ENCODE results near the gene TMEM154. TPM values are rescaled to one million over a fixed set of nuclear protein-coding genes. Genes with fewer than 3 reads are reported as not detected.

Gene TMEM154
- total RNA-seq, 4 donors from 2014 or later: 81.9 to 164 (median 132) TPM

DNA sequence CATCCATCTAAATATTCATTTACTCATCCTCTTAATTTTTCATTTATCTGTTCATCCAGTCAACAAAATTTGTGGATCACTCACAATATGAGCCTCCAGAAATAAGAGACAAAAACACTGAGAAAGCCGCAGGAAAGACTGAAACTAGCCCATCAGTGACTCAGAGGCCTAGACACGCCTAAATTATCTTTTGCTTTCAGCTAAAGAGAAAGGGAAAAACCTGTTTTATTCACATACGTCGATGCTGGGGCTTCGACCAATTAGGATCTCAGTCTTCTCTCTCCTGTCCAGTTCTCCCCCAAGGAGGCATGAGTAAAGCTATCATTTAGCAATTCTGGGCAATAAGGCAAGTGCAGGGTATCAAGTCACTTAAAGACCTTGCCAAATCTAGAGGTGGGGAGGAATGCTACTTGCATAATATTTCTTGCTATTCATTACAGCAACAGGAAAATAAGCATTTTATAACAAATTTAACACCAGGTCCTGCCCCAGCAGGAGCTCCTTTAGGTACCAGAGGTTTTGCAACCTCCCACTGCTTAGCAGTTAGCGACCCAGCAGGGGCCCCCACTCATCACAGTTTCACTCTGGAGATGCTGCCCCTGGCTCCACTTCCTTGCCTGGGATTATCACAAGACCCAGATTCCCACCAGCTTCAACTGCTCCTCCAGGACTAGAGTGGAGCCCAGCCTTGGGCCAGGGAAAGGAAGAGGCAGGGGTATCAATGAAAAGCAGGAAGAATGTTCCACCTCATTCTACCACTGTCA, 30.1 kb upstream of the TMEM154 start:
- Histone ChIP-seq H3K36me3 (no peaks in the 10 kb centered on the region), H3K9me3 (no peaks in the 10 kb centered on the region), H3K27ac (peak overlapping the region; percentile 63), H3K27me3 (no peaks in the 10 kb centered on the region), H3K4me1 (peaks cover 4% of the 10 kb centered on the region), H3K4me3 (no peak overlapping the region)
- no peak for DNase-seq (ENCODE audit: low spot score in 2 of 2)
- no peak for TF ChIP-seq EP300 (IDR thresholded peaks at IDR 0.05)
- no peak for TF ChIP-seq POLR2AphosphoS5 (IDR thresholded peaks at IDR 0.05)
- TF ChIP-seq, protein P1, sequence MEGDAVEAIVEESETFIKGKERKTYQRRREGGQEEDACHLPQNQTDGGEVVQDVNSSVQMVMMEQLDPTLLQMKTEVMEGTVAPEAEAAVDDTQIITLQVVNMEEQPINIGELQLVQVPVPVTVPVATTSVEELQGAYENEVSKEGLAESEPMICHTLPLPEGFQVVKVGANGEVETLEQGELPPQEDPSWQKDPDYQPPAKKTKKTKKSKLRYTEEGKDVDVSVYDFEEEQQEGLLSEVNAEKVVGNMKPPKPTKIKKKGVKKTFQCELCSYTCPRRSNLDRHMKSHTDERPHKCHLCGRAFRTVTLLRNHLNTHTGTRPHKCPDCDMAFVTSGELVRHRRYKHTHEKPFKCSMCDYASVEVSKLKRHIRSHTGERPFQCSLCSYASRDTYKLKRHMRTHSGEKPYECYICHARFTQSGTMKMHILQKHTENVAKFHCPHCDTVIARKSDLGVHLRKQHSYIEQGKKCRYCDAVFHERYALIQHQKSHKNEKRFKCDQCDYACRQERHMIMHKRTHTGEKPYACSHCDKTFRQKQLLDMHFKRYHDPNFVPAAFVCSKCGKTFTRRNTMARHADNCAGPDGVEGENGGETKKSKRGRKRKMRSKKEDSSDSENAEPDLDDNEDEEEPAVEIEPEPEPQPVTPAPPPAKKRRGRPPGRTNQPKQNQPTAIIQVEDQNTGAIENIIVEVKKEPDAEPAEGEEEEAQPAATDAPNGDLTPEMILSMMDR (IDR thresholded peaks at IDR 0.05): no peak
- no peak for TF ChIP-seq POLR2A (IDR thresholded peaks at IDR 0.05)
- WGBS: 58% methylated on average over 6 of the region's 6 CpGs

DNA sequence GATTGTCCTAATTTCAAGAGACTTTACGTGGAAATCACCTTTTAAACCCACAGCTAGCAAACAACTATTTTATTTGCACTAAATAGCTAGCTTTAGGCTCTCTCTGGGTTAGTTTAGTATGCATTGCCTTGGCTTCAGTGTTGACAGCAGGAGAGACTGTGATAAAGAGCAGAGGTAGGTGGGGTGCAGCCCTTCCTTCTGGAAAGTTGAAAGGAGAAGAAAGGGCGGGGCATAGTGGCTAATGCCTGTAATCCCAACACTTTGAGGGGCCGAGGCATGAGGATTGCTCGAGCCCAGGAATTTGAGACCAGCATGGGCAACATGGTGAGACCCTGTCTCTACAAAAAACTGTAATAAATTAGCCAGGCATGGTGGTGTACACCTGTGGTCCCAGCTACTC, 29.0 kb upstream of the TMEM154 start:
- H3K9me3 ChIP-seq: no peaks in the 10 kb centered on the region
- no peaks in the 10 kb centered on the region for H3K36me3 ChIP-seq
- H3K27ac ChIP-seq: peak overlapping the region; percentile 63
- 54% methylated on average over 4 of the region's 4 CpGs for WGBS
- no peak for DNase-seq (ENCODE audit: low spot score in 2 of 2)
- TF ChIP-seq EP300 (IDR thresholded peaks at IDR 0.05): no peak
- no peak for TF ChIP-seq POLR2A (IDR thresholded peaks at IDR 0.05)
- TF ChIP-seq, protein P1 (IDR thresholded peaks at IDR 0.05): no peak
- no peak for TF ChIP-seq POLR2AphosphoS5 (IDR thresholded peaks at IDR 0.05)
- H3K27me3 ChIP-seq: no peaks in the 10 kb centered on the region
- H3K4me3 ChIP-seq: no peak overlapping the region
- peaks cover 4% of the 10 kb centered on the region for H3K4me1 ChIP-seq

DNA sequence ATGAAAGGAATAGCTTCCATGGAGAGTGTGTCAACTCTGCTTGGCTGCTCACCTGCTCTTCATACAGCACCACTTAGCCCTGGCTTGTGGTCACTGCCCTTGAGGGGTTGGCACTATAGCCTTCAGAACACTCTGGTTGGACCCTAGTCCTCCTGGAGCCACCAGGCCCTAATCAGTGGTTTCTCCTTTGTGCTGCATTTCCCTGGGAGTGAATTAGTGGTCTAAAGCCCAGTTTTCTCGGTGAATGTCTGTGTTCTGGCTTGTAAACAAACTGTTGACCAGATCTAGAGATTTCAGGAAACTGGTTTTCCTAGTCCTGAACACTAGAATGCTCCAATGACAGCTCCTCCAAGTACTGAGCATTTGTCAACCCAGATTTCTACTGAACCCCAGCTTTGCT, 28.6 kb upstream of the TMEM154 start:
- H3K9me3 ChIP-seq: no peaks in the 10 kb centered on the region
- no peaks in the 10 kb centered on the region for H3K36me3 ChIP-seq
- TF ChIP-seq POLR2A (IDR thresholded peaks at IDR 0.05): no peak
- no peak for TF ChIP-seq EP300 (IDR thresholded peaks at IDR 0.05)
- TF ChIP-seq POLR2AphosphoS5 (IDR thresholded peaks at IDR 0.05): no peak
- TF ChIP-seq, protein P1 (IDR thresholded peaks at IDR 0.05): no peak
- peak overlapping the region; percentile 63 for H3K27ac ChIP-seq
- no peak overlapping the region for H3K4me3 ChIP-seq
- WGBS: 19% methylated on average over 1 of the region's 1 CpG
- DNase-seq (ENCODE audit: low spot score in 2 of 2): no peak
- H3K4me1 ChIP-seq: peaks cover 4% of the 10 kb centered on the region
- H3K27me3 ChIP-seq: no peaks in the 10 kb centered on the region

DNA sequence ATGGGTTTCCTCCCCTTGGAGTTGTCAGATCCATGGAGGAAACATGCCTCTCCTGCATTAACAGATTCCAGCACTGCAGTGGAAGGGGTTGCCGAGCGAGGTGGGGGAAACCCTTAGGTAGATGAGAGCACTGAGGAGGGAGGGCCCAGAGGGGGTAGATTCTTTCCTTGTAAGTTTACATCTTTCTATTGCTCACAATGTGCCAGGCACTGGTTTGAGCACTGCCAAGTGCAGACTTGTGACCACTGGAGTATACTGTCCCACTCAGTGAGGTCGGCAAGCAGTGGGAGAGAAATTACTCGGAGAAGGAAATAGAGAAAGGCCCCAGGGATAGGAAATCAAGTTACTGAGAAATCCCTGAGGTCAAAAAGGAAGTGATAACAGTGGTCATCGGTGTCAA, 27.8 kb upstream of the TMEM154 start:
- Histone ChIP-seq H3K4me1 (peaks cover 4% of the 10 kb centered on the region), H3K4me3 (no peak overlapping the region), H3K27ac (no peak overlapping the region), H3K9me3 (no peaks in the 10 kb centered on the region), H3K36me3 (no peaks in the 10 kb centered on the region), H3K27me3 (no peaks in the 10 kb centered on the region)
- no peak for DNase-seq (ENCODE audit: low spot score in 2 of 2)
- TF ChIP-seq EP300 (IDR thresholded peaks at IDR 0.05) (no peak), POLR2AphosphoS5 (IDR thresholded peaks at IDR 0.05) (no peak), POLR2A (IDR thresholded peaks at IDR 0.05) (no peak)
- TF ChIP-seq, protein P1 (IDR thresholded peaks at IDR 0.05): no peak
- 71% methylated on average over 5 of the region's 5 CpGs for WGBS

GRCh38 chr4:152705903-152706302, 26.1 kb upstream of the TMEM154 start:
- Histone ChIP-seq H3K9me3 (no peaks in the 10 kb centered on the region), H3K27ac (no peak overlapping the region), H3K4me1 (peaks cover 4% of the 10 kb centered on the region), H3K27me3 (no peaks in the 10 kb centered on the region), H3K36me3 (no peaks in the 10 kb centered on the region), H3K4me3 (no peak overlapping the region)
- TF ChIP-seq POLR2AphosphoS5 (IDR thresholded peaks at IDR 0.05) (no peak), POLR2A (IDR thresholded peaks at IDR 0.05) (no peak), EP300 (IDR thresholded peaks at IDR 0.05) (no peak)
- TF ChIP-seq, protein P1 (IDR thresholded peaks at IDR 0.05): no peak
- 38% methylated on average over 1 of the region's 1 CpG for WGBS
- DNase-seq (ENCODE audit: low spot score in 2 of 2): no peak
